Endothelial cell of umbilical vein (primary cell): ENCODE measurements around the gene CARMIL1. TPM values are rescaled to one million over a fixed set of nuclear protein-coding genes. Genes with fewer than 3 reads are reported as not detected.

Source experiments
- BruUV-seq: library from RNA; stranded (reverse); fragments of 400-500 nt; replicated peaks from 2 replicates; lab custom pipeline; 2021; lab: Mats Ljungman, UMichigan
- CTCF ChIA-PET: fragments of 300-600, 350-600 bp; sonication (Branson Sonifier 250); formaldehyde crosslinking; loops from one replicate; lab custom pipeline; 2021; ENCODE audit warnings: antibody characterized with exemption, inconsistent platforms; lab: Charles Lee
- POLR2A ChIA-PET: fragments of 300-600, 350-600 bp; sonication (Branson Sonifier 250); formaldehyde crosslinking; loops from one replicate; lab custom pipeline; 2021; ENCODE audit warnings: antibody characterized with exemption, inconsistent platforms; lab: Charles Lee
- DNase-seq: peaks from one replicate; pipeline ENCODE4 v3.0.0-alpha.2; 2011; ENCODE audit warnings: low read depth, low spot score
- FAIRE-seq: peaks from 2 replicates; lab custom pipeline; 2011; peaks lifted over from hg19 to GRCh38; lab: Jason Lieb, UNC
- H2AFZ ChIP-seq: 2 replicates; pipeline ENCODE4 v1.6.0; 2012; ENCODE audit warnings: low read depth, low read length, control low read depth, inconsistent platforms
- H3K27ac ChIP-seq: 2 replicates; pipeline ENCODE4 v1.5.1; 2011; ENCODE audit warnings: low read depth, mild to moderate bottlenecking, control low read depth, low read length, moderate library complexity; ENCODE audit not compliant: insufficient read depth
- H3K27me3 ChIP-seq, 2 experiments: 2 replicates each; pipeline versions ENCODE4 v1.6.0 to v1.6.1; 2011; ENCODE audit warnings: low read length in 2 of 2, mixed read lengths in 1 of 2; ENCODE audit not compliant: control insufficient read depth in 2 of 2, insufficient read depth in 2 of 2
- H3K36me3 ChIP-seq, 2 experiments: 2 replicates in 1 of 2; 3 replicates in 1 of 2; pipeline ENCODE4 v1.5.1; 2011; ENCODE audit warnings: low read length in 2 of 2, mild to moderate bottlenecking in 1 of 2, moderate library complexity in 1 of 2; ENCODE audit not compliant: control insufficient read depth in 2 of 2, insufficient read depth in 2 of 2; ENCODE audit errors: extremely low read depth in 1 of 2
- H3K4me1 ChIP-seq: 3 replicates; pipeline ENCODE4 v1.5.1; 2011; ENCODE audit warnings: mild to moderate bottlenecking, low read length; ENCODE audit not compliant: control insufficient read depth, insufficient read depth; ENCODE audit errors: extremely low read depth
- H3K4me2 ChIP-seq: 2 replicates; pipeline ENCODE4 v1.6.1; 2011; ENCODE audit warnings: low read length, control low read depth, mixed read lengths; ENCODE audit not compliant: insufficient read depth
- H3K4me3 ChIP-seq, 3 experiments: fragments of 200-600 bp in 1 of 3; sonication (generic), shearing (Covaris generic) in 1 of 3; replicated peaks in 1 of 3; 2 replicates each; pipeline ENCODE4 v1.5.1; 2011 to 2016; ENCODE audit warnings: control low read depth in 3 of 3, low read length in 3 of 3, mild to moderate bottlenecking in 2 of 3, inconsistent platforms in 1 of 3, low read depth in 1 of 3, moderate library complexity in 1 of 3; ENCODE audit not compliant: insufficient read depth in 1 of 3
- H3K79me2 ChIP-seq: 2 replicates; pipeline ENCODE4 v1.6.0; 2012; ENCODE audit warnings: low read length, inconsistent platforms; ENCODE audit not compliant: control insufficient read depth, insufficient read depth
- H3K9ac ChIP-seq: replicated peaks from 2 replicates; pipeline ENCODE3; 2011; ENCODE audit warnings: low read length, control low read depth; ENCODE audit not compliant: insufficient read depth; ENCODE audit errors: extremely low read depth
- H3K9me1 ChIP-seq: replicated peaks from 3 replicates; pipeline ENCODE4 v1.6.0; 2011; ENCODE audit warnings: mild to moderate bottlenecking, low read length; ENCODE audit not compliant: control insufficient read depth, insufficient read depth; ENCODE audit errors: extremely low read depth
- H3K9me3 ChIP-seq: replicated peaks from 2 replicates; pipeline ENCODE4 v1.5.1; 2012; ENCODE audit warnings: low read length, inconsistent platforms; ENCODE audit not compliant: control insufficient read depth, insufficient read depth
- H4K20me1 ChIP-seq: replicated peaks from 2 replicates; pipeline ENCODE3; 2011; ENCODE audit warnings: mild to moderate bottlenecking, low read length; ENCODE audit not compliant: control insufficient read depth, insufficient read depth; ENCODE audit errors: extremely low read depth
- EZH2 ChIP-seq: IDR thresholded peaks from 2 replicates; pipeline ENCODE4 v1.6.1; 2012; ENCODE audit warnings: borderline replicate concordance, low read depth, mild to moderate bottlenecking, moderate library complexity, low read length, inconsistent platforms; ENCODE audit not compliant: severe bottlenecking
- FOS ChIP-seq: IDR thresholded peaks from 2 replicates; pipeline ENCODE4 v1.6.1; 2011; ENCODE audit warnings: mild to moderate bottlenecking, low read length, moderate library complexity, borderline replicate concordance; ENCODE audit not compliant: insufficient read depth
- GATA2 ChIP-seq: IDR thresholded peaks from 2 replicates; pipeline ENCODE4 v1.7.0; 2011; ENCODE audit warnings: low read depth, mild to moderate bottlenecking, moderate library complexity, mixed read lengths, low read length; ENCODE audit not compliant: insufficient read length, insufficient read depth
- JUN ChIP-seq: IDR thresholded peaks from 2 replicates; pipeline ENCODE4 v1.6.1; 2011; ENCODE audit warnings: borderline replicate concordance, low read depth; ENCODE audit not compliant: insufficient read length, insufficient read depth
- MYC ChIP-seq: IDR thresholded peaks from one replicate; pipeline ENCODE4 v1.6.1; 2011; ENCODE audit warnings: mild to moderate bottlenecking, low read depth, low read length
- POLR2A ChIP-seq: IDR thresholded peaks from 2 replicates; pipeline ENCODE4 v1.6.1; 2012; ENCODE audit warnings: low read depth, mild to moderate bottlenecking, control low read depth, low read length
- POLR2AphosphoS5 ChIP-seq: IDR thresholded peaks from 2 replicates; pipeline ENCODE4 v1.6.1; 2012; ENCODE audit warnings: low read depth, mild to moderate bottlenecking, control low read depth, low read length, moderate library complexity; ENCODE audit not compliant: insufficient read depth
- dilution Hi-C: fragments of 300-500 bp; cut with MboI; formaldehyde crosslinking; loops from one replicate; pipeline ENCODE4 v1.15.0; 2019; ENCODE audit warnings: low sequenced_read_pairs; ENCODE audit not compliant: extremely low pct_ligation_motif_present
- intact Hi-C: fragments of 100-400 bp; cut with micrococcal nuclease; formaldehyde crosslinking; loops from one replicate; pipeline ENCODE4 v1.10.0; 2022
- polyA plus RNA-seq, 4 experiments: library from polyadenylated mRNA; depleted of rRNA in 3 of 4; stranded (reverse) in 3 of 4; unstranded in 1 of 4; fragments of >200 nt; gene quantifications; 2 replicates each; pipeline versions ENCODE4 v1.2.1 to v1.2.3, GENCODE V29; 2011 to 2012; ENCODE audit warnings: missing spikeins in 1 of 4
- total RNA-seq: library from RNA; stranded (reverse); gene quantifications from 2 replicates; pipeline ENCODE4 v1.2.3, GENCODE V29; 2021
- TF ChIP-seq, protein P1 (sequence below): IDR thresholded peaks from 2 replicates; pipeline ENCODE4 v1.6.1; 2011; ENCODE audit not compliant: insufficient read depth, insufficient read length
- TF ChIP-seq, protein P2 (sequence below), 2 donors: IDR thresholded peaks; 1 replicate in 1 of 2; 2 replicates in 1 of 2; pipeline ENCODE4 v1.5.1; 2011; ENCODE audit warnings: low read length in 2 of 2, mild to moderate bottlenecking in 2 of 2, moderate library complexity in 2 of 2, control low read depth in 1 of 2, inconsistent platforms in 1 of 2, low read depth in 1 of 2; ENCODE audit not compliant: insufficient read depth in 1 of 2; ENCODE audit errors: extremely low read depth in 1 of 2

The CARMIL1 gene
- total and polyA plus RNA-seq, 2 donors (not counting 3 experiments of a cell fraction or from before 2014, with no cell fraction given), result 1.3 to 8.7 TPM

DNA sequence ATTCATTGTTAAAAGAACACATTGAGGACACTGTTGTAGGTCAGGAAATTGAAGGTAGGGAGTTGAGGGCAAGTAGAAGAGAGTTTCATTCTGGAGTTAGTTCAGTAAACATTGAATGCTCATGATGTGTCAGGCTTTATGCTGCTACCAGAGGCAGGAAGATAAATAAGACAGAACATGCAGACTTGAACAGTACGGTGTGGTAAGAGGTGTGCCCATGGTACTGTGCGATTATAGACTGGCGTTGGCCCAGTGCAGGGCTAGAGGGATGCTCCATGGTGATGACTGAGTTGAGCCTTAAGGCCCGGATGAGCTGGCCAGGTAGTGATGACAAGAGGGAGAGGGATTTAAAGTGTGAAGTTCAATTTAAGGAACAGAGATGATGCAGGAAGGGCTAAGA lies 50.8 kb downstream of the CARMIL1 start:
- no peaks in the 10 kb centered on the region for H3K36me3 ChIP-seq
- DNase-seq, result no peak
- H3K9me1 ChIP-seq, result no peaks in the 10 kb centered on the region
- no peak overlapping the region for H3K4me2 ChIP-seq
- ChIA-PET POLR2A (no interaction called here), CTCF (no interaction called here)
- intact Hi-C loops (no loop called here), dilution Hi-C loops (no loop called here)
- H3K27ac ChIP-seq, result no peak overlapping the region
- H3K9ac ChIP-seq, result no peak overlapping the region
- no peak overlapping the region for H2AFZ ChIP-seq
- no peaks in the 10 kb centered on the region for H3K9me3 ChIP-seq
- BruUV-seq, result no TSS peak
- no peaks in the 10 kb centered on the region for H3K4me1 ChIP-seq
- H3K27me3 ChIP-seq, result peaks cover 2 to 3% of the 10 kb centered on the region in 2 experiments
- TF ChIP-seq FOS, result no peak
- TF ChIP-seq JUN, result no peak
- TF ChIP-seq, protein P1, sequence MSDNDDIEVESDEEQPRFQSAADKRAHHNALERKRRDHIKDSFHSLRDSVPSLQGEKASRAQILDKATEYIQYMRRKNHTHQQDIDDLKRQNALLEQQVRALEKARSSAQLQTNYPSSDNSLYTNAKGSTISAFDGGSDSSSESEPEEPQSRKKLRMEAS, result no peak
- H4K20me1 ChIP-seq, result no peaks in the 10 kb centered on the region
- FAIRE-seq, result no peak
- no peak overlapping the region for H3K4me3 ChIP-seq
- H3K79me2 ChIP-seq, result no peaks in the 10 kb centered on the region

DNA sequence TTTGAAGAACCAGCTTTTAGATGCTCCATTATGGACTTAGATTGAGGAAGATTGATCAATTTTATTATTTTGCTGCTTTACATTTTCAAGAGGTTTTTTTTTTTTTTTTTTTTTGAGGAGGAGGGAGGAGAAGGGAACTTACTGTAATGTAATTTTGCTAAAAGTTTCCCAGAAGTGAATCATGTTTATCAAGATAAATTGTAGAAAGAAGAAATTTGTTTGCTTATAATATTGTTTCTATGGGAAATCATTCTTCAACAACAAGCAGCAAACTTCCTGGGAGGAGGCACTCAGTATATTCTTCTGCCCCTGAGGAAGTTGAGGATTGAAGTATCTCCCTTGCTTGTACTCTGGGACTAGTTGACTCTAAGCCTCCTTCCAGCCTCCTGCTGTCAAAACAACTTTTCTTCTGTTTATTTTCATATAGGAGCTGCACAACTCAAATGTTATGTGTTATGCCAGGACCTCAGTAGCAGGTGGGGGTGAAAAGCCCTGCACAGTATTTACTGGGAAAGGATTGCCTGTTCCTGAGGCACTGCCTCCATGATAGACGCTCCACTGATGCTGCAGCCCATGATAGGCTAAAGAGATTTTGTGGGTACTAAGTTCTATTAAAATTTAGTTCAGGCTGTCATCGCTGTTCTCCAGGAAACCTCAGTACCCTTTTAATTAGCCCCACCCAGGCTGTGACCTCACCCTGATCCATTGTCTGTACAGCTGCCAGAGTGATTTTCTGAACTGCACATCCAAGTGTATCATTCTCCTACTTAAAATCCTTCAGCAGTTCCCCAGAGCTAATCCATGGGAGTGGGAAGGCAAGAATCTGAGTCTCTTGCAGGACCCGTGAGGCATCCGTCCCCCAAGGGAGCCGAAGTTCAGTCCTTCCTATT lies 51.9 kb downstream of the CARMIL1 start:
- TF ChIP-seq GATA2 (no peak), POLR2AphosphoS5 (no peak), EZH2 (no peak), POLR2A (no peak), FOS (no peak), MYC (no peak), JUN (no peak)
- TF ChIP-seq, protein P2, sequence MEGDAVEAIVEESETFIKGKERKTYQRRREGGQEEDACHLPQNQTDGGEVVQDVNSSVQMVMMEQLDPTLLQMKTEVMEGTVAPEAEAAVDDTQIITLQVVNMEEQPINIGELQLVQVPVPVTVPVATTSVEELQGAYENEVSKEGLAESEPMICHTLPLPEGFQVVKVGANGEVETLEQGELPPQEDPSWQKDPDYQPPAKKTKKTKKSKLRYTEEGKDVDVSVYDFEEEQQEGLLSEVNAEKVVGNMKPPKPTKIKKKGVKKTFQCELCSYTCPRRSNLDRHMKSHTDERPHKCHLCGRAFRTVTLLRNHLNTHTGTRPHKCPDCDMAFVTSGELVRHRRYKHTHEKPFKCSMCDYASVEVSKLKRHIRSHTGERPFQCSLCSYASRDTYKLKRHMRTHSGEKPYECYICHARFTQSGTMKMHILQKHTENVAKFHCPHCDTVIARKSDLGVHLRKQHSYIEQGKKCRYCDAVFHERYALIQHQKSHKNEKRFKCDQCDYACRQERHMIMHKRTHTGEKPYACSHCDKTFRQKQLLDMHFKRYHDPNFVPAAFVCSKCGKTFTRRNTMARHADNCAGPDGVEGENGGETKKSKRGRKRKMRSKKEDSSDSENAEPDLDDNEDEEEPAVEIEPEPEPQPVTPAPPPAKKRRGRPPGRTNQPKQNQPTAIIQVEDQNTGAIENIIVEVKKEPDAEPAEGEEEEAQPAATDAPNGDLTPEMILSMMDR (IDR thresholded peaks at IDR 0.05; ENCODE audit: extremely low read depth in 1 of 2, insufficient read depth in 1 of 2, low read depth in 1 of 2, low read length in 2 of 2), result no peak
- TF ChIP-seq, protein P1, result no peak
- Histone ChIP-seq H4K20me1 (no peaks in the 10 kb centered on the region), H3K4me3 (no peak overlapping the region), H3K36me3 (no peaks in the 10 kb centered on the region), H3K4me2 (no peak overlapping the region), H3K9ac (no peak overlapping the region), H3K4me1 (no peaks in the 10 kb centered on the region), H3K9me3 (no peaks in the 10 kb centered on the region), H3K79me2 (no peaks in the 10 kb centered on the region), H3K27me3 (peaks cover 2 to 3% of the 10 kb centered on the region in 2 experiments), H3K27ac (no peak overlapping the region), H2AFZ (no peak overlapping the region), H3K9me1 (no peaks in the 10 kb centered on the region)
- intact Hi-C loops, result no loop called here
- DNase-seq, result no peak
- ChIA-PET POLR2A (no interaction called here), CTCF (no interaction called here)
- dilution Hi-C loops, result no loop called here
- BruUV-seq, result no TSS peak
- FAIRE-seq, result no peak
